Measurements from ENCODE around the gene CALCOCO1.

- TF ChIP-seq CTCF (conservative IDR thresholded peaks at IDR 0.05; ENCODE audit: low read depth, low read length) (no peak), EZH2 (IDR thresholded peaks at IDR 0.05; ENCODE audit: borderline replicate concordance, low read depth, low read length, poor library complexity, severe bottlenecking) (no peak)
Measured at GRCh38 chr12:53688134-53688533, 39.1 kb downstream of the CALCOCO1 start.
